Cortex of kidney (tissue), 1 donor: Measurements from ENCODE around the gene AOPEP.

Experiments used
- DNase-seq: peaks from one replicate; lab custom pipeline; 2025; lab: John Stamatoyannopoulos, UW

Gene AOPEP

DNA sequence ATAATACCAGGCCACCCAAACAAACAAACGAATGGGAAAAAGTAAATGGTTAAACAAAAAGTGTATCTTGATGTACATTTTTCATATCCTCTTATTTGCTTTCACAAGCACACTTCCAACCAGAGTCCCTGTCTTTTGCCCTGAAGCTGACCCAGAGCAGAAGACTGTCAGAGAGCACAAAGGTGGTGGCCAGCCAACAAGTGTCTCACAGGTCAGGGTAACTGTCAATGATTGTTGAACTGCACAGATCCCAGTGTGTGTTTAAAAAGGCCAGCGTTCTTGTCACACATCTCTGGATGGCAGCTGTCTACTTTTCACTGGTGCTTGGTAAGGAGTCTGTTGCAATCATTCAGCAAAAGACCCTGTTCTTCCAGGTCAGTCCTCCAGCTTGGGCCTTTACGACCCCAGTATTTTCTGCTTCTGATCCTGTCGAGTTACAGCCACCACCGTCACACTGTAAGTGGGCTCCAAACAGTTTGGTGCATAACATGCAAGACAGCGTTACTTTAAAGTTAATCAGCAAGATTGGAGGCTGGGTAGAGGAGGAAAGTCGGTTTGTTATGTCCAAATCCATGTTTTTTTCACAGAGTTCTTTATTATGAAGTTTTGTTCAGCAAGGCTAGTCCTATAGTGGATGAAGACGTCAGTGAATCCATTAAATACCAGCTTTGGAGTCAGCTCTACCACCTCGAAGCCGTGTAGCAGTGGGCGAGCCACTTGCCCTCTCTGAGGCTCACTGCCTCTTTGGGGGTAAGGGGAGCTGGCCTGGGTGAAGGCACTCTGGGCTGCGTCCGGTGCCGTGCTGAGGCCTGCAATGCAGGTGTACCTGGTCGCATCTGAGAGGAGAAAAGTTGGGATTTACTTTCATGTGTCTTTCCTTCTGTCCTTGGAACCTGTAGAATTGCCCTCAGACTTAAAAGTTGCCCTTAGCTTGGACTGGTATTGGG, 265.7 kb downstream of the AOPEP start:
- DNase-seq: no peak

DNA sequence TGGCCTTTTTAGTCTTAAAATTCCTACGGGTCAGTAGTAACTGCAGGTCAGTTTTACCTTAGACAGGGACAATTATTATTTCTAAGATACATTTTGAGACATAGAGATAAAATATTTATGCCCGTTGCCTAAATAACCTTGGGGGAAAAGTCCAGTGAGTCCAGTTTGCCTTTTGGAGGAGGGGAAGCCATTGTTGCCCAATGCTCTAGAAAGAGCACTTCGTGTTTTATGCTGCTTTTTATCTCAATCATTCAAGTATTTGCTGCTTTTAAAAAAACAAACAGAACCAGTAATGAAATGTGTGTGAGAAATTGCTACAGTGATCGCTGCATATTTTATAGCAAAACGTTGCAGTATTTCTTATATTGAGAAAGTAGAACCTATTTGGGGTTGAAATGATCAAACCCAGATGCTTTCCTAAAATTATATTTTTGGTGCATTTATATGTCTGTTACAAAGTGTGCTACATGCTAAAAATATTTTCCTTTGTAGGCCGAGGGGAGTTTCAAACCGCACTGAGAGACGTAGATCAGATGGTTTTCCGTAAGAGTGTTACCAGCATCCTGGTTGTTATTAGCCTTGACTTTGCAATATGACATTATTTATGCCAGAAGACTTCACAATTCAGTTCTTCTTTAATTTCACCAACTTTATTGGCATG, 266.8 kb downstream of the AOPEP start:
- DNase-seq: no peak

DNA sequence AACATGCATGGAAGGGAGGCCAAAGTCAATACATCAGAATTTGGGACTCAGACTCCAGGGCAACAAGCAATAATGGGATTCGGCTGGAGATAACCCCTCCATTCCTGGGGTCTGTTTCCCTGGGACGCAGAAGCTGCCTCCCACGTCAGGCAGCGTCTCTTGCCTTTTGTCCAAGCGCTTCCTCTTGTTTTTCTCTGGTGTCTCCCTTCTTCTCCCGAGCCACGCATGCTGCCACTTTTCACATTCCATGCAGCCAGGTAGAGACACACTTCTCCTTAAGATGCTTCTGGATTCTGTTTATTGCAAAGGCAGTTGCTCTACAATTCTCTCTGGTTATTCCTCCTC, 267.3 kb downstream of the AOPEP start:
- DNase-seq: no peak

DNA sequence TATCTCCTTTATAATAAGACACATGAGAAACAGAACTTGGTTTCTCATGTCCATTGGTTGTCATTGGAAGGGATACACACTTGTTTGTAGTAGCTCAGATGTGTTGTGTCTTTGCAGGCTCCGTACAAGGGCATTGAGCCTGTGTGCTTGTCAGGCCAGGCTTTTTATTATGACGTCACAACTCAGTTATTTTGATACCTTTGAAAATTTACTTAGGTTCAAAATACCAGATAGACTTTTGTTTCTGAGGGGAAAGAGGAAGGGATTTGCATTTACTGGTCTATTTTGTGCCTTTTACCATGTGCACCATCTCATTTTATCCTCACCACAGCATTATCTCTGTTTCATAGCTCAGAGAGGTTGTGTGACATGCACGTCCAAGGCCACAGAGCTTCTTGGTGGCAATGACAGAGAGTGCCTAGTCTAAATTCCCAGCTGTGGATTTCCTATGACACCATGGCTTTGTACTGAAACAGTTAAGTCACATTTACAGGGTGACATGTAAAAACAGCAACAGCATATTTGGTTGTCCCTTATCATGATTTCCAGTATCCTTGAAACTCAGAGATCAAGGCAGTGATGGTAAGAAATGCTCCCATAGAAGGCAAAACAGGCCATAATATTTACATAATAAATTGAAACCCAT, 268.7 kb downstream of the AOPEP start:
- DNase-seq: no peak

DNA sequence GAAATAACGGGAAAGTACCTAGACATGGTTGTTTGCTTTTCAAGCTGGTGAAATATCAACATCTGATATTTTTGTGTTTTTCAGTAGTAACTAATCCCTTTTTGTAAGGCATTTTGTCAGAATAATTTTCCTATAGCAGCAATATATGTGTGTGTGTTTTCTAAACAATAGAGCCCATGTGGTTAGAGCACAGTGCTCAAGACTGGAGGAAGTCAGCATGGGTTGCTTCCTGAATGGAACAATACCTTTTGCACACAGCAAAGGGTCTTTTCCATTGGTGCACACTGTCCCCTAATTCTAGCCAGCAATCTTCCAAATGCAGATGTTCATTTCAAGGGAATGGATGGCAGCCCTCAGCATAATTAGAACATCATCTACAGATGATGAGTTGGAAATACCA, 270.1 kb downstream of the AOPEP start:
- DNase-seq: no peak

DNA sequence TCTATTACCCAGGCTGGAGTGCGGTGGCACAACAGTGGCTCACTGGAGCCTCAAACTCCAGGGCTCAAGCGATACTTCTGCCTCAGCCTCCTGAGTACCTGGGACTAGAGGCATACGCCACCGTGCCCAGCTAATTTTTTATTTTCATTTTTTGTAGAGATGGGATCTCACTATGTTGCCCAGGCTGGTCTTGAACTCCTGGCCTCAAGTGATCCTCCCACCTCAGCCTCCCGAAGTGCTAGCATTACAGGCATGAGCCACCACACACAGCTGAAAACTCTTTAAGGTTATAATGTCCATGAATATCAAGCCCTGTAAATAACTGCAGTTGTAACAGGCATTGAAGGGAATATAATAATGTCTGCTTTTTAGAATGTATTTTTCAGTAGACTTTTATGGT, 271.2 kb downstream of the AOPEP start:
- DNase-seq: no peak

DNA sequence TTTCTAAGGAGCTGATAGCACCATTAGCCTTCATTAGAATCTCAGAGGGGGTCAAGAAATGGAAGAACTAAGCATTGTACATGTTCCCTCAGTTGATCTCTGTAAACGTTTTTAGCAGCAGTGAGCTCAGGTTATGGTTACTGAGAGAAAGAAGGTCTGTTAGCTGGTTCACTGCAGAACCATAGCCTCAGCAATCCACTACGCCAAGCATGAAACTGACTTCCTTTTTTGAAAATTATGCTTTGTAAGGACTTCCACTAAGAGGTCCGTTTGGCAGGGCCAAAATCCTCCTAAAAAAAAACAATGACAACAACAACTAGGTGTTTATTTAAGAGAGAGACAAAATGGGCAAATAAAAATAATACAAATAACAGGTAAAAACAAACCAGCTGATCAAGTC, 273.3 kb downstream of the AOPEP start:
- no peak for DNase-seq

DNA sequence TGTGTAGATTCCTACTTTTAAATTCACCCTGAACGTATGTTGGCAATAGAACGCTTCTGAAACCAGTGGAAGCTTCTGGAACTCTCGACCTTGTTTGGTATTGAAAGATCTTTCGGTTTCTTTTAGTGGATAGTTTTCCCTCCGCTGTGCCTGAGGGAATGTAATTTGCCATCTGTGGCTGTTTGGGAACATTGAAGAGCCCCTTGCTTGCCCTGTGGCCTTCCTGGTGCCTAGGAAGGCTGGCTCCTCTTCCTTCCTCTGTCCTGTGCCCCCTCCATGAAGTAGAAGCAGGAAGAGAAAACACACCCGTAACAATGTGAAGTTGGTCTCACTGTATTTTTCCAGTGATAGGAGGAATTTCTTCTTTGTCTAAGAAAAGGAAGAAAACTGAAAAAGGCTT, 274.3 kb downstream of the AOPEP start:
- DNase-seq: no peak

DNA sequence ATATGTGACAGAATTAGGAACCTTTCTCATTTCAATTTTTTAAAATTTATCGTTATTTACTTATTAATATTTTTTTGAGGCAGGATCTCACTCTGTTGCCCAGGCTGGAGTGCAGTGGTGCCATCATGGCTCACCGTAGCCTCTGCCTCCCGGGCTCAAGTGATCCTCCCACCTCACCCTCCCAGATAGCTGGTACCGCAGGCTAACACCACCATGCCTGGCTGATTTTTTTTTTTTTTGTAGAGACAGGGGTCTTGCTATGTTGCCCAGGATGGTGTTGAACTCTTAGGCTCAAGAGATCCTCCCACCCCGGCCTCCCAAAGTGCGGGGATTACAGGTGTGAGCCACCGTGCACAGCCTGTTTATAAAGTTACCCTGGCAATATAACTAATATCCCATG, 275.2 kb downstream of the AOPEP start:
- DNase-seq: no peak

DNA sequence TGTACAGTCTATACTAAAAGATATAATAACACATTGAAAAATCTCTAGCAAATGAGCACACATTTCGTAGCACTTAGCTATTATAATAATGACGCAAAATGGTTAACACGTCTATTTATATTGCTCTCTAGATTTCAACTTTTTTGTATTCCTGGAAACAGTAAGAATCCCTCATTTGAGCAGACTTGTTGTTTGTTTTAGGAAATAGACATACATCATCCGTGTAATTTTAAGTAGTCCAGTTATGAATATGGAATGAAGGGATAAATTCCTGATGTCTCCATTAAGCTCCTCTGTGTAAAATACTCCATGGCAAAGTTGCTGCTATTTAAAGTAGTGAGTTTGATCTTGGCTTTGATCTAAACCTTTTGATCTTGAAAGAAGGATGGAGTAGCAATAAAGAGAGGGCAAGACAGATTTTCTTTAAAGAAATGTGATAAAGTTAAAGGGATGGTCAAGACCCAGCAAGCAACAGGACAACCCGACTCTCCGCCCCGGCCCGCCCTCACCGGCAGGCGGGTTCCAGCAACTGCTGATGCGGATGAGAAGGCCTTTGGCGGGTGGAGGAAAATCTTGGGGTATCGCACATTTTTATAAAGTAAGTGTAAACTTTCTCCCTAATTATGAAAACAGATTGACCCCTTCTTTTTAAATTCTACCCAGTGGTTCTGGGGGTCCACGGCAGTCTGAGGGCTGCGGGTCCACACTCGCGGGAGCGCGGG, 277.4 kb downstream of the AOPEP start:
- no peak for DNase-seq

DNA sequence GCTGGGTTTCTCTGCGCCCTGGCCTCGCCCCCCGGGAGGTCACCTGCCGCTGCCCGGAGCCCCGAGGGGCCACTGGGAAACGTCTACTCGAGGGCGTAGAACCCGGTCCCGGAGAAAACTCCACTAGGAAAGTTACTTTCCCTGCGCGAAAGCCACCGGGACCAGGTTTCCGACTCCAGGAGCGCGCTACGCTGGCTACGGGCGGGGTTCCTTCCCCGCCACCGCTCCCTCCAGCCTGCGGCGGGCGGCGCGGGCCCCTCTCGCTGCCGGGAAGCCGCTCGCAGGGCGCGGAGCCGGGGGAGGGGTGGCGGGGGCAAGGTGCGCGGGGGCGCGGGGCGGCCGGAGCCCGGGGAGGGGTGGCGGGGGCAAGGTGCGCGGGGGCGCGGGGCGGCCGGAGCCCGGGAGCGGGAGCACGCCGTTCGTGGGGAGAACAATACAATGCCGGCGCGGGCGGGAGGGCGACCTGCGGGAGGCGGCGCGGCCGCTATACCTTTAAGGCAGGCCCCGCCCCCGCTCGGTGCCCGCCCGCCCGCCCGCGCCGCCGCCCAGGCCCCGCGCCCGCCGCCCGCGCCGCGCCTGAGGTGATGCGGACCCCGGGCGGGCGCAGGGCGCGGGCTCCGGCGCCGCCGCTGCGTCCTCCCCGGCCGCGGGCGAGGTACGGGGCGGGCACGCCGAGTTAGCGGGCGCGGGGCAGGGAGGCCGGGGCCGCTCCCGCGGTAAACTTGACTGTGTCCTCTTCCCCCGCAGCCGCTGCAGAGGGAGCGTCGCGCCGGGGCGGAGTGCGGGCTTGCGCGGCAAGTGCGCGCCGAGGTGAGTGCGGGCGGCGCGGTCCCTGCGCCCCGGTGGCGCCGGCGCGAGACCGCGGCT, 278.1 kb downstream of the AOPEP start:
- no peak for DNase-seq

DNA sequence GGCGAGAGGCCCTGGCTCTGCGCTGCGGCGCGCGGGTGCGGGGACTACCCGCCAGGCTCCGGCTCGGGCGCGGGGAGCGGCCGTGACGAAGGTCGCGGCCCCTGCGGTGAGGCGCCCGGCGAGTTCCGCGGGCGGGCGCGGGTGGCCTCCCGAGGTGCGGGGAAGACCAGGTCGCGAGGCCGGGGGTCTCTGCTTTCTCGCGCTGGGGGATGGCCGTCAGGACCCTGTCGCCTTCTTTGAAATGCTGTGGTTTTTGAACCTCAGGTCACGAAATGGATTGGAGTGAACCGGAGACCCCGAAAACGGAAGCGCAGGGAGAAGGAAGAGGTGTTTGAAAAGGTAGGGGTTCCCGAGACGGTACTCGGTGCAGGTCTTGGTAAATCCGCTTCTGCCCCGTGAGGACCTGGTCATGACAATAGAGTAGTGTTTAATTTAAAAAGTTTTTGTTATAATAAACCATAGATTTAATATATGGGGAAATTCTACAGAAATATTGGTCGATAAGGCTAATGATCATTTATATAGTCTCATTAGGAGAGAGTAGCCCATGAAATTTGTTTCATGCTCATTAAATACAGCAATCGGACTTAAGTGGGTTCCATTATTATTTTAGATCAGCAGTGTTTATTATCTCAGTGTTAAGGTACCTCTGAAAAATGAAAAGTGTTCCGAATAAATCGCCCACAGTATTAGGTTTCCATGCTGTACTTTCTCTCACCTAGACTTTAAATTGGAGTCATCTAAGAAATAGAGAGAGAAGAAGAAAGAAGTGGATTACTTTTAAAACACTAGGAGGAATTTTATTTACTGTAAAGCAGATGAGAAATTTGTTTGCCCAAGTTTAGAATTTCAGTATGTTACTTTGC, 279.0 kb downstream of the AOPEP start:
- no peak for DNase-seq

DNA sequence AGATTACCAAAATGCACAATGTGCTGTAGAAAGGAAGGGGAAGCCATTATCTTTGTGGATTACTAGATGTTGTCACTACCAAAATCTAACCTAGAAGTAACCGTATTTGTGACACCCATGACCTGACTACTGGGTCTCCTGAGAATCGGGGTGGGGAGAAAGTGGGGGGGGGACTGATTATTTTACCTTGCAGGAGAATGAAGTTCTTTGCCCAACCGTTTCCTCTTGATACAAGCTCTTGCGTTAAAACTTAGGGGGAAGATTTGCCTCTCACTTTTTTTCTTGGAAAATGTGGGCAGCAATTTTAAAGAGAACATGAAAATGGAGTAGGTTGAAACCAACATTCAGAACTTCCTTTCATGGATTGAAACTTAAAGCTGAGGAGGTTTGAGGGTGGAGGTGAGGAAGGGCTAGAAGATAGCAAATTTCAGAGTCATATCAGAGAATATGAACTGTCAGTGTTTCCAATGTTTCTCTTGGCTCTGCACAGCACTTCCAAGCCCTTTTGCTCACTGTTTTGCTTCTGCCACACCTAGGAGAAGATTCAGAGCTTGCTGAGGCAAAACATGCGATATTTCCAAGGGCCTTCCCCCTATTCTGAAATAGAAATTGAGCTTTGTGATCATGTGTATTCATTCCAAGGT, 280.8 kb downstream of the AOPEP start:
- DNase-seq: no peak

DNA sequence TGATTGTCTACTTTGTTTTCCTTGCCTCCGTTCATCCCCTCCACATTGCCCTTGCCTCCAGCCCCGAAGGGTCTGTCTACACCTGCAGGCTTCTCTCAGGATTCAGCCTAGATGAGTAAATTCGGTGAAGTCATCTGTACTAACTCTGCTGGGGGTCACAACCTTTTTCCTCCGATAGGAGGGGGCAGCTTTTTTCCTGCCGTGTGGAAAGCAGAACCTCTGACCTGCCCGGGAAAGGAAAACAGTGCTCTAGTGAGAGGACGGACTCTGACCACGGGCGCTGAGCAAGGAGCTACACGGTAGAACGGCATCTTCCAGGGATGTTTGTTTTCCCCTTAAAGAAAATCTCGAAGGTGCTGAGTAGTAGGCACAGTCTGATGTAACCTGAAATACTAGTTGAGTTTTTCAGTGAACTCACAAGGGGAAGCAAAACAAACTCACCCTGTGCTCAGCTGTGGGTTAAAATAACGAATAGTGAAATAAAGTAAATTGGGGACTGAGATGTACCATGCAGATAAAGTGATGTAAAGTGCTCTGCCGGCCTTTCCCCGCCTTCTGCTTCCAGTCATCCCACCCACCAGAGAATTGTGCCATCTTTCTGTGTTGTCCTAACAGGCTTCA, 281.8 kb downstream of the AOPEP start:
- DNase-seq: no peak

DNA sequence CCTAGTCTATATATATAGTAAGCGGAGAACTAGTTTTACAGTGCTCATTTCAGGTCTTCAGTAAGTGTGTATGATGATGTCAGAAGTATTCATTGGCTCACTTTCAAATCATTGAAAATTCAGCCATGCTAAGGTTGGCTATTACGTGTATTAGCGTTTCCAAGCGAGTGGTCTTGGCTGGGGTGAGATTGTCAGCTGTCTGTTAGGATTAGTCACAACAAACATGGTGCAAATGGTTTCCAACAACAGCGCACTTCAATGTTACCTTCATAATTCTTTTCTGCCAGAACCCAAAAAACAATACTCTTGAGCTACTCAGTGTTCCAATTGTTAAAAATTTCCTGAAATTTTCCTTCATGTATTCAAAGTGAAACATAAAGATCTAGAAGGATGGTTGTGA, 283.0 kb downstream of the AOPEP start:
- DNase-seq: no peak

DNA sequence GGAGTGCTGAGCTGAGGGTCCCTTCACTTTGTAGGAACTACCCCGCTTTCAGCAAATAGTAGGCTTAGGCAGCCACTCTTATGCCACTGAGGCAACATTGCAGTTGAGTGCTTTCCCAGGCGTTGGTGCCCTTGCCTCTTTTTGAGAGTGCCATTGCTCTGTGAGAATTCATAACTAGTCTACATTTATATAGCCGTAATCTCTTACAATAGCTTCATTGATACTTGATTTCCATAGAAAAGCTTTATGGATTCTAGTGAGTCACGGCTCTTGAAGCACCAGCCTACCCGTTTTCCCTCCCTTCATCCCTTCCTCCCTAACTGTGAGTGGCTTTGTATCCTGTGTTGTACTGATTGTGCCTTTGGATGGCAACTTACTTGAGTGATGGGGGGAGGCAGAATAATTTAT, 283.9 kb downstream of the AOPEP start:
- no peak for DNase-seq

DNA sequence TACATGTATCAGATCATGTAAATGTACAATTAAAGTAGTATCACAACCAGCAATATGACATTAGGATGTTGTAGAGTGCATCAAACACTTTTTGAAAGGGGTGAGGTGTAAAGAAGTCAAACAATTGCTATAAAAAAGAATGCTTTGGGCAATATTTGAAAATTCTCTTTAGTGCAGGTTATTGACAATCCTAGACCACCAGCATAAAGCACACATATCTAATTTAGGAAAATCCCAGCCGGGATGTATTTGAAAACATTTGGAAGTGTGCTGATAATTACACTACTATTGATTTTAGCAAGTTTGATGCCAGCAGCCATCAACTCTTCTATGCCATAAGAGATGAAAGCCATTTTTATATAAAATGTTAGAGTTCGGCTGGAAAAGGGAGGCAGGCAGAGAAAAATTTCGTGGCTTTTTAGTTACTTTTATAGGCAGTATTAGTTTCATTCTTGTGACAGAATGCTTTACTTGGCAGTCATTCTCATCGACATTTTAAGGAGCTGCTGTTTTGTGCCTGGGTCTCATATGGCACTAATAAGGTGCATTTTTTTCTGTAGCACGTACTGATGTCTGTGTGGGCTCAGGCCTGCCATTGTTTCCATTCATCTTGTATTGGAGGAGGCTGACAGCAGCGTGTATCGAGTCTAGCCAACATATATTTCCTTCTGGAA, 285.7 kb downstream of the AOPEP start:
- no peak for DNase-seq

DNA sequence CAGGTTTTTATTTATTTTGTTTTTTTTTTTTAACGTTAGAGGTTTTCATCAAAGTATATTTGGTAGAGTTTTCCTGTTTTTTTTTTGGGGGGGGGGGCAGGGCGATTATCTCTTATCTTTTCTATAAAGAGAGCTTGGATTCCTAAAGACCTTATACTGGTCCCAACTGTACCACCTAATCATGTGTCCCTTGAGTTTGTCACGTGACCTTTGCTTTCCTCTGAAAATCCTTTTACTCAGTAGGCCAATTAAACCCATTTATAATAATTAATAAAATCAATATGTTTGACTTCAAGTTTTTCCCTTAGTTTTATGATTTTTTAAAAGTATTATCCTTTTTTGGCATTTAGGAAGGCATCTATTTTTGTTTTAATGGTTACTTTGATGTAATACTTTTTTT, 286.4 kb downstream of the AOPEP start:
- no peak for DNase-seq

DNA sequence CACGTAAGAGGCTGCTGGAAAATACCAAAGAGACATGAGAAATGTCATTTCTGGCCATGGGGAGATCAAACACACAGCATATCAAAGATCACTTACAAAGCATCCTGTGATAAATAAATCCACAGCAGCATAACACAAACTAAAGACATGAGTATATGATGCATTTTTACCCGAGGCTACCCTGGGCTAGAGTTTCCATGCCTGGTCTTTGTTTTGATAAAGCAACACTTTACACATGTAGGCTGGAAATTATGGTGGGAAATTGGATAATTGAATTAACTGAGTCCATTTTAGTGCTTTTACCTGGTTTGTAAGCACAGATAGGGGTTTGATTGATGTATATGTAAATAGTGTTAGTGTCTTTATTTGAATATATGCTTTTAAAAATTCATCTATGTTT, 288.4 kb downstream of the AOPEP start:
- DNase-seq: no peak
